ENCODE data around the gene CCDC47.
A peak's percentile ranks its signal among the peaks of the same experiment; 100 is the strongest.

CCDC47 gene

DNA sequence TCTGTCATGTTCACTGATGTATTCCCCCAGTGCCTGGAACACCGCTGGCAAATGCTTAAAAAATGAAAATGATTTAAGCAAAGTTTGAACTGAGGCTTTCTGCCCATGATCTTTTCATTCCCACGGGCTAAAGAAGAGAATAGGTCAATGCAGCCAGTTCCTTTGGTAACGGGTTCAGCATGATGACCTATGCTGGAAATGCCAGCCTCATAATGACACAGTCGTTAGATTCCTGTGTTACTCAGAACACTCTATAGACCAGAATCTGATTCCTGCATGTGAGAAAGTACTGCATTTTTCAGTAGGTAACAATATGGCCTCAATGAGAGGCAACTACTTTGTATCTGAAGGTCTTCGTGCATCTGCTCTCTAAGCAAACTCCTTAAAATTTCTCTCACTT, 54.4 kb downstream of the CCDC47 start:
- DNase-seq, result no peak

DNA sequence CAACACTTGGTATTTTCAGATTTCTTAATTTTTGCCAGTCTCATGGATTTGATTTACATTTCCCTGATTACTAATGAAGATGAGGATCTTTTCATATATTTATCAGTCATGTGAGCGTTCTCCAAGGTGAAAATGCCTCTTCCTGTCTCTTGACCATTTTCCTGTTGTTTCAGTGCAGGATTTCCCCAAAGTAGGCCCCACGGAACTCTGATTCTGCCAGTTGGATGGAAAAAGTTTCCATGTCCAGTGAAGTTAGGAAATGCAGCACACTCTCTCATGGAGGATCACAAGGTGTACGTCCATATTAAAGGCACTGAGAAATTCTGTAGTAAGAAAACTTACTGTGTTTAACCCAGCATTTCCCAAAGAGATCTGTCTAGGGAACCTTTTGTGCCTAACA, 57.0 kb downstream of the CCDC47 start:
- no peak for DNase-seq

- no peak for DNase-seq
These were observed 58.7 kb downstream of the CCDC47 start for GRCh38 chr17:63714550-63715277.

- DNase-seq, result no peak
These were observed 64.3 kb downstream of the CCDC47 start for GRCh38 chr17:63709110-63709509.

DNA sequence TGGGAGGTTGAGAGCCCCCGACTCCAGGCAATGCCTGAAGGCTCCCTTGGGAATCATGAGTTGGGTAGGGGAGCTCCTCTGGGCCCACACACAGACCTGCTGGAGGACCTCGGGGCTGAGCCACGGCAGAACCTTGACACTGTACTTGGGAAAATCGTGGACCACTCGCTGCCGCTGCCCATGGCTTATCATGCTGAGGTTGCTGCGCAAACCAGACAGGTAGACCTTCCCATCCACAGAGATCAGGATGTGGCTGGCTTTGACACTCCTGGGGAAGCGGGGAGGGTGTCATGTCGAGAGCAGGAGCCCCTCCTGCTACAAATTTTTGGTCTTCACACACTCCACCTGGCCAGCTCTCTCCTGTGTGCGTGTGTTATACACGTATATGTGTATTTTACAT, 66.2 kb downstream of the CCDC47 start:
- no peak for DNase-seq

DNA sequence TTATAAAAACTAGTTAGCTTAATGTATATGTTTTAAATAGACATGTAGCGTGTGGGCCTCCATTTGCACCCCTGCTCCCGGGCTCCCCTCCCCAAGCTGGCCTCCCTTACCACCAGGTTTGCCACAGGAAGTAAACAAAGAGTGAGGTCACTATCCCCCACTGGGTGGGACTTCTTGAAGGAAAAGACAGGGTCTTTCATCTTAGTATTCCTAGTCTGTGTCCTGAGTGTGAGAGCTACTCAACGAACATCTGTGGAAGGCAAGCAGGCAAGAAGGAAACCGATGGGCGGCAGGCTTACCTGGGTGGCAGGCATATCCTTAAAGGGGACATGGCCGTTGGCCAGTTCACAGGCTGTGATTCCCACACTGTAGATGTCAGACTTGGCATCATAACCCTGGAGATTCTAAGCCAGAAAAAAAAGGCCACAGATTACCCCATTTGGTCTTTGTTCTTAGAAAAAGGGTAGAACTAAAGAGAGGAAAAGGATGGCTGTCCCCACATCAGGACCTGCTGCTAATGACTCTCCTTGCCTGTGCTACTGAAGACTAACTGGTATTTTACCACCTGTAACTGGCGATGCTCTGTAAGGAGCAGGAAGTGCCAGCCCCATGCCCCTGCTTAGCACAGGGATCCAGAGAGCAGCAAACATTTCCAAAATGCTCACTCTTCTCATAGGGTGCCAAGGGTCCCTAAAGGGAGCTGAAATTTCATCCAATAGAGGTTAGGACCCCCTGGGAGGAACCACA, 66.9 kb downstream of the CCDC47 start:
- DNase-seq, result no peak

DNA sequence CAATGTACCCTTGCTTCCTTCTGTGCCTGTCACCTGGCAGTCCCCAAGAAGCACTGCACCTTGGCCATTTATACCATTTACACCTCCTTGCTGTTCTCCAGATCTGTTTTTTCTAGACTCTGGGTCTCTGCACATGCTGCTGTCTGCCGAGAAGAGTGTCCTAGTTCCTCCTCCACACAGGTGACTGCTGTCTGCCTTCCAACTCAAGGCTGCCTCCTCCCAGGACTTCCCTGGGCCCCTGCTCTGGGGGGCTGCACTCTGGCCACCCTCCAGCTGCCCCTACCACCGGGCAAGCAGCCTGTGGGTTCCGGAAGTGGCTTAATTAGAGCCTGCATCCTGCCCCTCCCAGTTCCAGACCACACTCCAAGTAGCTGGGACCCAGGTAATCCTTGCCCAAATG, 67.7 kb downstream of the CCDC47 start:
- DNase-seq, result no peak

DNA sequence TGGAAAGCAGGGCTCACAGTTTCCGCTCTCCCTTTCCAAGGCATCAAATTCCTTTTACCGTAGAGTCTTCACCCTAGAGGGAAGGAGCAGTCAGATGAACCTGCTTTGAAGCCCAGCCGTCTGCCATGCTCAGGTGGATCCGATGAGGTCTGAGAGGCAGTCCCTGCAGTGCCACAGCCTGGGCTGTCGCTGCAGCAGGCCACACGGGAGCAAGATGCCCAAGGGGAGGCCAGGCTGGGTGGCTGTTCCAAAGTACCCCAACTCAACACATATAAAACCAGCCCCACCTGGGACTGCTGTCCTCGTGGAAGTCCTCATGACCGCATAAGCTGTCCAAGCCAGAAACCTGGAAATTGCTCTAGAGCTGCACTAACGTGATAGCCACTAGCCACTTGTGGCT, 68.6 kb downstream of the CCDC47 start:
- no peak for DNase-seq

- no peak for DNase-seq
These were observed 69.2 kb downstream of the CCDC47 start for GRCh38 chr17:63704259-63704576.

GRCh38 chr17:63703556-63704258, 69.7 kb downstream of the CCDC47 start:
- DNase-seq, result no peak

GRCh38 chr17:63703029-63703428, 70.4 kb downstream of the CCDC47 start:
- no peak for DNase-seq

GRCh38 chr17:63702721-63703015, 70.7 kb downstream of the CCDC47 start:
- no peak for DNase-seq

DNA sequence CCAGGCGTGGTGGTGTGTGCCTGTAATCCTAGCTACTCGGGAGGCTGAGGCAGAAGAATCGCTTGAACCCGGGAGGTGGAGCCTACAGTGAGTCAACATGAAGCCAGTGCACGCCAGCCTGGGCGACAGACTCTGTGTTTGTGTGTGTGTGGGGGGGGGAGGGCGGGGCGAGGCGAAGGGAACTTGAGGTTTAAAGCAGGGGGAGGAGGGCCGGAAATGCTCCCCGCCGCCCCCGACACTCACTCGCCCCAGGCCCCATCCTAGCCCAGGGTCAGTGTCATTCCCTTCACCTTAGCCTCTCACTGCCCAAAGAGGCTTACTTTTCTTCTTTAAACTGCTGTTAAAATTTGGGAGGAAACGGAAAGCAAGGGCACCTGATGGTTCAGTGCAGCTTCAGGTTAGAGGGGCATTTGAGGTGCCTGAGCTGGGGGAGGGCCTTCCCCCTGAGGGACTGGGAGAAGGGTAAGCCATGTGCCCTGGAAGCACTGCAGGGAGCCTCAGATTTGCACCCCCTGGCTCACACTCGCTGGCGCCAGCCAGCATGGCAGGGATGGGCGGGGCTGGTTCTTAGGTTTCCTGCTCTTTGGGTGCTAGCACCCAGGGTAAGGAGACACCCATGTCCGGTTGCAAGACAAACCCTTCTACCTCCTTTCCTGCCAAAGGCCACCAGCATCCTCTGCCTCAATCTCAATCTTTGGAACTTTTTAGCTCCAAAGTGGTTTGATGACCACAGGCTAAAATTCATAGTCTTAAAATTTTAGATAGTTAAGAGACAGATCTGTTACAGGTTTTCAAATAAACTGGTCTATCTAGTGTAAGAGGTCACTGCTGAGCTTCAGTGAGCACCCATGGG, 71.3 kb downstream of the CCDC47 start:
- no peak for DNase-seq

DNA sequence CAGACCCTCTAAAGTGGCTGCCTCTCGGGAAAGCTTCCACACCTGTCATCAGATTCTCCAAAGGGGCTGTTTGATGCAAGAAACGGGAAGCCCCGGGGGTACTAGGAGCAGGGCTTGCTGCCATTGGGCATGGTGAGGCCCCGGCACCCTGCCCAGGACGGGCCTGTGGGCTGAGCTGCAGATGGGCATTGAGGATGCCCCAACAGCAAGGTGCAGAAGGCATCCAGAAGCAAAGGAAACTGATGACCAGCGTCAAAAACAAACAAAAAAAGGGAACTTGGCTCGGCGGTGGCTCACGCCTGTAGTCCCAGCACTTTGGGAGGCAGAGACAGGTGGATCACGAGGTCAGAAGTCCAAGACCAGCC, 72.0 kb downstream of the CCDC47 start:
- DNase-seq, result no peak

GRCh38 chr17:63700528-63701455, 72.6 kb downstream of the CCDC47 start:
- DNase-seq, result peak; percentile 73

GRCh38 chr17:63699638-63700527, 73.5 kb downstream of the CCDC47 start, which contains the start of gene LIMD2:
Gene LIMD2, minus strand, starts transcription at chr17:63700125. Its CDS starts 827 bp downstream, at chr17:63699298.
- peak; percentile 70 for DNase-seq

DNA sequence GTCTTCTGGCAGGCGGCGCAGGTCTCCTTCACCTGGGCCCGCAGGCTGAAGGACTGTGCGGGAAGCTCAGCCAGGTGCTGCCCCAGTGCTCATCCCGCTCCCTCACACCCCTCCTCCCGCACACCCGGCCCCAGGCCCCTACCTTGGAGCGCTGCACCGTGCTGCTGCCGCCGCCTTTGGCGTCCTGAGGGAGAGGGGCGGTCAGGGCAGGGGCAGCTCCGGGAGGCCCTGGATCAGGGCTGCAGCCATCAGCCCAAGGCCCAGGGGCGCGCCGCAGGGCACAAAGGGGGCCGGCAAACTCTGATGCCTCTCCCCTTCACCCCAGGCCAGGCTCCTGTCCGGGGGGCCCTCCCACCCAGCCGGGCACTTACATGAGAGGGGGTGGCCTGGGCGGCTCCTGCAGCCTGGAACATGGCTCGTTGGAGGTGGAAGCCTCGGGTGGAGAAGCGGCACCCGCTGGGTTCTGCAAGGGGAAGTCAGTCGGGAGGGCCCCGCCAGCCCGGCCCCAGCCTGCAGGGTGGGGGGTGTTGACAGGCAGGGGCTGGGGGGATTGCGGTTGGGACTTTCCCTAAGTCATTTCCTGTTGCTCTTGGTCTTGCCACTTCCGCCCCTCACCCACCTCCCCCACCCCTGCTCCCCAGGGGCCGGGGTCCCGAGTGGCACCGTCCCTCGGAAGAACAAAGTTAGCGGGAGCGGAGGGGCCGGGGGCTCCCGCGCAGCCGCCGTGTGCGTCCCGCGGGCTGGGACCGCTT, 74.3 kb downstream of the CCDC47 start:
- peak; percentile 84 for DNase-seq

DNA sequence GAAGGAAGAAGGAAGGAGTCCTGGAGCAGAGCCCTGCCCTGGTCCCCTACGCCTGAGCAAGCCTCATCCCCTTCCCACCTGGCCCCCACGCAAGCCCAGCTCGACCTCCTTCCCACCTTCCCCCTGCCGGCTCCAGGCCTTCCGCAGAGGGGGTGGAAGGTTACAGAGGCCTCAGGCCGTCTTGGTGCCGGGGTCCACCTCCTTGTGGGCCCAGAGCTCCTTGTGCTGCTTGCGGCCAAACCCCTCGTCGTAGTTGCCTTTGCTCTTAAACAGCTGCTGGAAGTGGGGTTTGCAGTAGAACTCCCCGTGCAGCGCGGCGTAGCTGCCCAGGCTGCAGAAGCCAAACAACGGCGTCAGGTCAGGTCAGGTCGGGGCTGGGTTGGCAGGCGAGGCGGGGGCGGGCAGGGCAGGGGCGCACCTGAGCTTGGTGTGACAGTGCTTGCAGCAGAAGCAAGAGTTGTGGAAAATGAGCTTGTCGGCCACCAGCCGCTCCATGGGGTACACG, 75.0 kb downstream of the CCDC47 start:
- no peak for DNase-seq

- peak; percentile 62 for DNase-seq
These were observed 75.8 kb downstream of the CCDC47 start for GRCh38 chr17:63697341-63698286.
